IMR-90 (cell line): ENCODE results near the gene ILK. TPM values are rescaled to one million over a fixed set of nuclear protein-coding genes. Genes with fewer than 3 reads are reported as not detected.

Experiments used
- ATAC-seq: fragments of 200-7000 bp; cut with Tn5 transposase; 2 replicates; pipeline ENCODE4 v1.9.1; 2020; ENCODE audit warnings: low read depth, mild to moderate bottlenecking, moderate library complexity
- BruUV-seq: library from RNA; stranded (reverse); fragments of 400-500 nt; replicated peaks from 2 replicates; lab custom pipeline; 2021; lab: Mats Ljungman, UMichigan
- CTCF ChIA-PET: fragments of 300-600 bp; formaldehyde crosslinking; extraction: SDS; loops from one replicate; lab custom pipeline; 2021; ENCODE audit warnings: antibody characterized with exemption; lab: Yijun Ruan, JAX
- POLR2A ChIA-PET: fragments of 300-600 bp; sonication (Branson Sonifier 250); formaldehyde crosslinking; loops from one replicate; lab custom pipeline; 2022; ENCODE audit warnings: antibody characterized with exemption; ENCODE audit not compliant: unreplicated experiment; lab: Charles Lee
- DNase-seq: peaks from one replicate; pipeline ENCODE4 v3.0.0; 2013
- H2AFZ ChIP-seq: replicated peaks from 2 replicates; pipeline ENCODE3; 2013; ENCODE audit warnings: low read length, mild to moderate bottlenecking; ENCODE audit not compliant: poor library complexity
- H2AK5ac ChIP-seq: 2 replicates; pipeline ENCODE4 v1.6.1; 2013; ENCODE audit warnings: low read depth, low read length, inconsistent platforms
- H2AK9ac ChIP-seq: replicated peaks from 2 replicates; pipeline ENCODE3; 2013; ENCODE audit warnings: mild to moderate bottlenecking, low read depth, low read length, moderate library complexity; ENCODE audit not compliant: poor library complexity
- H2BK120ac ChIP-seq: 2 replicates; pipeline ENCODE4 v1.6.1; 2013; ENCODE audit warnings: low read depth, low read length, inconsistent platforms
- H2BK15ac ChIP-seq: 3 replicates; pipeline ENCODE4 v1.6.1; 2013; ENCODE audit warnings: low read depth, low read length, inconsistent platforms
- H2BK20ac ChIP-seq: 2 replicates; pipeline ENCODE4 v1.6.1; 2013; ENCODE audit warnings: low read depth, mild to moderate bottlenecking, inconsistent platforms, low read length, moderate library complexity
- H2BK5ac ChIP-seq: 2 replicates; pipeline ENCODE4 v1.6.1; 2013; ENCODE audit warnings: mild to moderate bottlenecking, low read depth, low read length, inconsistent platforms; ENCODE audit not compliant: poor library complexity, severe bottlenecking
- H3K14ac ChIP-seq: replicated peaks from 2 replicates; pipeline ENCODE4 v1.6.1; 2013; ENCODE audit warnings: low read depth, low read length, inconsistent platforms
- H3K18ac ChIP-seq: 2 replicates; pipeline ENCODE4 v1.6.1; 2013; ENCODE audit warnings: low read depth, low read length, control low read depth
- H3K23ac ChIP-seq: 2 replicates; pipeline ENCODE4 v1.6.1; 2013; ENCODE audit warnings: low read depth, low read length, inconsistent platforms
- H3K27ac ChIP-seq: 2 replicates; pipeline ENCODE4 v1.5.1; 2013; ENCODE audit warnings: mild to moderate bottlenecking, control low read depth, low read length; ENCODE audit not compliant: insufficient read depth
- H3K27me3 ChIP-seq: 2 replicates; pipeline ENCODE4 v1.6.1; 2013; ENCODE audit warnings: low read length; ENCODE audit not compliant: control insufficient read depth, insufficient read depth
- H3K36me3 ChIP-seq: 2 replicates; pipeline ENCODE4 v1.6.1; 2013; ENCODE audit warnings: low read length, mixed read lengths; ENCODE audit not compliant: control insufficient read depth, insufficient read depth
- H3K4ac ChIP-seq: 2 replicates; pipeline ENCODE4 v1.6.1; 2013; ENCODE audit warnings: low read depth, low read length, inconsistent platforms
- H3K4me1 ChIP-seq: 2 replicates; pipeline ENCODE4 v1.6.1; 2013; ENCODE audit warnings: low read length, mixed read lengths; ENCODE audit not compliant: control insufficient read depth, insufficient read depth
- H3K4me2 ChIP-seq: 2 replicates; pipeline ENCODE4 v1.6.1; 2013; ENCODE audit warnings: low read depth, mild to moderate bottlenecking, control low read depth, low read length, moderate library complexity
- H3K4me3 ChIP-seq: 2 replicates; pipeline ENCODE4 v1.5.1; 2013; ENCODE audit warnings: low read depth, mild to moderate bottlenecking, control low read depth, low read length, moderate library complexity; ENCODE audit not compliant: insufficient read depth
- H3K56ac ChIP-seq: 2 replicates; pipeline ENCODE4 v1.6.1; 2013; ENCODE audit warnings: low read length, inconsistent platforms; ENCODE audit not compliant: insufficient read depth; ENCODE audit errors: extremely low read depth
- H3K79me1 ChIP-seq, 2 experiments: 2 replicates each; pipeline ENCODE4 v1.6.1; 2013; ENCODE audit warnings: low read length in 2 of 2, inconsistent platforms in 1 of 2, low read depth in 1 of 2
- H3K9ac ChIP-seq: 2 replicates; pipeline ENCODE4 v1.6.1; 2013; ENCODE audit warnings: low read depth, low read length, control low read depth
- H3K9me1 ChIP-seq: 2 replicates; pipeline ENCODE4 v1.6.1; 2013; ENCODE audit warnings: low read length, inconsistent platforms; ENCODE audit not compliant: insufficient read depth
- H3K9me3 ChIP-seq: 2 replicates; pipeline ENCODE4 v1.6.1; 2013; ENCODE audit warnings: low read length; ENCODE audit not compliant: control insufficient read depth, insufficient read depth
- H4K20me1 ChIP-seq: 2 replicates; pipeline ENCODE4 v1.6.1; 2013; ENCODE audit warnings: low read length, inconsistent platforms; ENCODE audit not compliant: insufficient read depth
- H4K5ac ChIP-seq: 2 replicates; pipeline ENCODE4 v1.6.1; 2013; ENCODE audit warnings: mild to moderate bottlenecking, low read depth, low read length, control low read depth
- H4K8ac ChIP-seq, 2 experiments: 2 replicates each; pipeline ENCODE4 v1.6.1; 2013; ENCODE audit warnings: low read depth in 2 of 2, low read length in 2 of 2, control low read depth in 1 of 2, inconsistent platforms in 1 of 2
- H4K91ac ChIP-seq: 2 replicates; pipeline ENCODE4 v1.6.1; 2013; ENCODE audit warnings: low read depth, low read length, inconsistent platforms; ENCODE audit not compliant: insufficient read depth
- CEBPB ChIP-seq: IDR thresholded peaks from 2 replicates; pipeline ENCODE4 v1.6.1; 2012; ENCODE audit warnings: low read depth, low read length, improper control_type of control experiment
- CHD1 ChIP-seq: IDR thresholded peaks from 2 replicates; pipeline ENCODE4 v1.6.1; 2012; ENCODE audit warnings: low read depth, low read length, improper control_type of control experiment
- MXI1 ChIP-seq: IDR thresholded peaks from 2 replicates; pipeline ENCODE4 v1.6.1; 2012; ENCODE audit warnings: low read depth, mild to moderate bottlenecking, low read length, moderate library complexity, borderline replicate concordance
- RAD21 ChIP-seq: IDR thresholded peaks from 2 replicates; pipeline ENCODE4 v1.6.1; 2012; ENCODE audit warnings: low read length, improper control_type of control experiment
- RCOR1 ChIP-seq: IDR thresholded peaks from 2 replicates; pipeline ENCODE4 v1.6.1; 2012; ENCODE audit warnings: mild to moderate bottlenecking, low read length, improper control_type of control experiment; ENCODE audit not compliant: insufficient replicate concordance
- SMC3 ChIP-seq: fragments of 150-350 bp; IDR thresholded peaks from 2 replicates; pipeline ENCODE4 v1.6.1; 2016; ENCODE audit warnings: low read depth, mild to moderate bottlenecking, antibody characterized with exemption, low read length, moderate library complexity
- WGBS, 2 experiments: methylation state at CpG; one replicate each; pipeline versions ENCODE4 v1.1.5 to v1.1.7; 2013; ENCODE audit warnings: missing lambda C conversion rate in 2 of 2; ENCODE audit not compliant: insufficient read length in 1 of 2; ENCODE audit errors: extremely low coverage in 2 of 2; 5-methylcytosine and 5-hydroxymethylcytosine counted together
- dilution Hi-C: fragments of 300-500 bp; cut with HindIII; formaldehyde crosslinking; loops from one replicate; pipeline ENCODE4 v1.14.3; 2018; ENCODE audit warnings: low sequenced_read_pairs; ENCODE audit not compliant: unreplicated experiment
- in situ Hi-C: fragments of 300-500 bp; cut with MboI; formaldehyde crosslinking; loops from 3 replicates; pipeline ENCODE4 v1.14.3; 2019; ENCODE audit warnings: low sequenced_read_pairs, inconsistent platforms, mixed read lengths
- intact Hi-C: fragments of 100-400 bp; cut with micrococcal nuclease; formaldehyde crosslinking; loops from 2 replicates; pipeline ENCODE4 v1.10.0; 2022
- polyA plus RNA-seq, 3 experiments: library from polyadenylated mRNA; depleted of rRNA; stranded (reverse); fragments of >200 nt; gene quantifications; 2 replicates each; pipeline ENCODE4 v1.2.3, GENCODE V29; 2012; ENCODE audit warnings: low replicate concordance in 1 of 3
- total RNA-seq: library from RNA; depleted of rRNA; stranded (reverse); fragments of >200 nt; gene quantifications from 2 replicates; pipeline ENCODE4 v1.2.3, GENCODE V29; 2012
- TF ChIP-seq, protein P1 (sequence below): fragments of 150-350 bp; IDR thresholded peaks from 2 replicates; pipeline ENCODE4 v1.6.1; 2017; ENCODE audit warnings: mild to moderate bottlenecking, antibody characterized with exemption, low read length, low read depth

ILK gene
- total and polyA plus RNA-seq, 2 of the 4 experiments (the other 2 are of a cell fraction): 339 to 389 TPM

DNA sequence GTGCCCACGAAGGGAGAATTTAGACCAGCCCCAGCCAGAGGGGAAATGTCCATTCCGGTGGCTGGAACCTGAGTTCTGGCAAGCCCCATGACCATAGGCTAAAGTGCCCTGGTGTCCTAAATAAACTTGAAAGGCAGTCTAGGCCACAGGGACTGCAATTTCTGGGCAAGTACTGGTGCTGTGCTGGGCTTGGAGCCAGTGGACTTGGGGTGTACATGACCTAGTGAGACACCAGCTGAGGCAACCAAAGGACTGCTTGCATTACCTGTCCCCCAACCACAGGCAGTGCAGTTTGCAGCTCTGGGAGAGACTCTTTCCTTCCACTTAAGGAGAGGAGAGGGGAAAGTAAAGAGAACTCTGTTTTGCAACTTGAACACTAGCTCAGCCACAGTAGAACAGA is 23.9 kb upstream of the ILK start:
- Histone ChIP-seq H3K79me1 (peaks cover 0 to 6% of the 10 kb centered on the region in 2 experiments; a peak in 2 of 4 replicates), H4K20me1 (no peaks in the 10 kb centered on the region), H3K9me1 (peaks cover 10% of the 10 kb centered on the region; the same call in 1 of the 2 replicates), H2AK9ac (no peak overlapping the region), H2BK20ac (no peak overlapping the region), H2AK5ac (no peak overlapping the region), H3K27me3 (no peaks in the 10 kb centered on the region), H2BK15ac (no peak overlapping the region), H3K27ac (no peak overlapping the region), H3K9ac (no peak overlapping the region), H2AFZ (no peak overlapping the region), H3K36me3 (no peaks in the 10 kb centered on the region), H3K14ac (no peak overlapping the region), H3K4me2 (no peak overlapping the region), H3K4me3 (no peak overlapping the region), H3K56ac (no peak overlapping the region), H3K18ac (no peak overlapping the region), H4K91ac (no peak overlapping the region), H3K23ac (no peak overlapping the region), H3K9me3 (peaks cover 2% of the 10 kb centered on the region; the same call in 1 of the 2 replicates), H4K5ac (no peak overlapping the region), H4K8ac (no peak overlapping the region), H2BK120ac (no peak overlapping the region), H3K4me1 (peaks cover 4% of the 10 kb centered on the region; the same call in 1 of the 2 replicates), H2BK5ac (no peak overlapping the region), H3K4ac (no peak overlapping the region)
- ChIA-PET POLR2A (no interaction called here), CTCF (no interaction called here)
- dilution Hi-C loops (no loop called here), intact Hi-C loops (no loop called here), in situ Hi-C loops (no loop called here)
- BruUV-seq: no TSS peak
- no peak for ATAC-seq
- WGBS, 2 experiments: no CpG with 5 or more reads among the region's 2 CpGs
- no peak for TF ChIP-seq CHD1
- no peak for TF ChIP-seq SMC3
- TF ChIP-seq CEBPB: no peak
- no peak for TF ChIP-seq MXI1
- no peak for TF ChIP-seq RCOR1
- TF ChIP-seq RAD21: no peak
- TF ChIP-seq, protein P1, sequence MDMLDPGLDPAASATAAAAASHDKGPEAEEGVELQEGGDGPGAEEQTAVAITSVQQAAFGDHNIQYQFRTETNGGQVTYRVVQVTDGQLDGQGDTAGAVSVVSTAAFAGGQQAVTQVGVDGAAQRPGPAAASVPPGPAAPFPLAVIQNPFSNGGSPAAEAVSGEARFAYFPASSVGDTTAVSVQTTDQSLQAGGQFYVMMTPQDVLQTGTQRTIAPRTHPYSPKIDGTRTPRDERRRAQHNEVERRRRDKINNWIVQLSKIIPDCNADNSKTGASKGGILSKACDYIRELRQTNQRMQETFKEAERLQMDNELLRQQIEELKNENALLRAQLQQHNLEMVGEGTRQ: no peak
- DNase-seq: no peak
